ENCODE measurements around the gene GLG1.

Gene GLG1

GRCh38 chr16:74617206-74617788 lies 10.4 kb upstream of the GLG1 start:
- H3K4me3 ChIP-seq, result no peak overlapping the region
- no peak overlapping the region for H3K27ac ChIP-seq

GRCh38 chr16:74611721-74612120 lies 4.8 kb upstream of the GLG1 start:
- Histone ChIP-seq H3K27ac (no peak overlapping the region), H3K4me3 (no peak overlapping the region)

GRCh38 chr16:74608944-74609343 lies 2.0 kb upstream of the GLG1 start:
- Histone ChIP-seq H3K4me3 (no peak overlapping the region), H3K27ac (no peak overlapping the region)

GRCh38 chr16:74608381-74608780 lies 1.5 kb upstream of the GLG1 start:
- no peak overlapping the region for H3K4me3 ChIP-seq
- H3K27ac ChIP-seq, result no peak overlapping the region

DNA sequence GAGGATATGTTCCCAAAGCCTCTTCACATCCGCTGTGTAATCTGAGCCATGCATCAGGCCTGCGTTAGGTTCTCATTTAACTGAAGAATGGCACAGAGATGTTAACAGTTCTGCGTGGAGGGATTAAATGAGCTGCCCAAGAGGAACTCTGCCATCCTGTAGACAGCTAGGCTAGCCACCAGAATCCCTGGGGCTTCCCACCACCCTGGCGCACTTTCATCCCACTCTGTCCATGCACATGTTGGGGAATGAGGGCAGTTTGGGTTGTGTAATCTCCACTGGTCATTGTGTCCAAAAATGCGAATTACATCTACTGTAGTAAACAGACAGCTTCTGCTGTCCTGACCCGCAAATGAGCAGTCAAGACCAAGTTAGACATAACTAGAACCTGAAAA lies 1.0 kb upstream of the GLG1 start:
- peak overlapping the region in 5 of 21 experiments; percentile 8 to 98 (median 96) for H3K27ac ChIP-seq
- H3K4me3 ChIP-seq, result no peak overlapping the region

GRCh38 chr16:74607310-74607961 lies 522 bp upstream of the GLG1 start:
- peak overlapping the region in 20 of 21 experiments; percentile 78 to 98 (median 94) for H3K27ac ChIP-seq
- H3K4me3 ChIP-seq, result peak overlapping the region; percentile 85 to 100 (median 90)

- Histone ChIP-seq H3K4me3 (peak overlapping the region; percentile 85 to 100 (median 90)), H3K27ac (peak overlapping the region in 20 of 21 experiments; percentile 78 to 98 (median 94))
These were observed 981 bp downstream of the GLG1 start for GRCh38 chr16:74605746-74606520.

DNA sequence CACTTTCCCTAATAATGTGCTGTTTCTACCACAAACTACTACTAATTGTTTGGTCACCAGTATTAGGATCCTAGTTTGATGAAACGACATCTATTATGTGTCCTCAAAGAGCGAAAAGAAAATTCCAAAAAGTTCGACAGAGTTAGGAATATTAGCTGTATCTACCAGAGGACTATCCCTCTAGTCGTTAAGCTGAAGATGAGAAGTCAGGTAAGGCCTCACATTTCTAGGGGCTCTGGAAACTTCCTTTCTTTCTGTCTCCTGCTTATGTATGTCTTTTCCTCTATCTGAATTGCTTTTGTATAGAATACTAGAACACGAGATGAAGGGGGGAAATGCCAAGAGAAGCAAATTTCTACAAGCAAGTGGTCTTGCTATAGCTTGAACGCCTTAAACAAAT lies 1.6 kb downstream of the GLG1 start:
- H3K4me3 ChIP-seq, result peak overlapping the region in 6 of 7 experiments; percentile 85 to 100 (median 94)
- H3K27ac ChIP-seq, result peak overlapping the region in 8 of 21 experiments; percentile 5 to 98 (median 95)

DNA sequence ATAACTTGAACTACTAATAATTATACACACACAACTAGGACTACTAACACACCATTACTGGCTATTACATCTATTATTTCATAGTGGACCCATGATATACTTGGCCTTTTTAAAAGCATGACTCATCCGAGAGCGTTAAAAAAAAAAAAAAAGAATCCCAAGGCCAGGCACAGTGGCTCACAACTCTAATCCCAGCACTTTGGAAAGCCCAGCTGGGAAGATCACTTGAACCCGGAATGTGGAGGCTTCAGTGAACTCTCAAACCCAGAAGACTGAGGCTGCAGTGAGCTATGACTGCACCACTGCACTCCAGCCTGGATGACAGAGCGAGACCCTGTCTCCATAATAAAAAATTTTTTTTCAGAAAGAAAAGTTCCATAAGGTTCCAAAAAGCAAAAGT lies 3.1 kb downstream of the GLG1 start:
- no peak overlapping the region for H3K27ac ChIP-seq
- no peak overlapping the region for H3K4me3 ChIP-seq

DNA sequence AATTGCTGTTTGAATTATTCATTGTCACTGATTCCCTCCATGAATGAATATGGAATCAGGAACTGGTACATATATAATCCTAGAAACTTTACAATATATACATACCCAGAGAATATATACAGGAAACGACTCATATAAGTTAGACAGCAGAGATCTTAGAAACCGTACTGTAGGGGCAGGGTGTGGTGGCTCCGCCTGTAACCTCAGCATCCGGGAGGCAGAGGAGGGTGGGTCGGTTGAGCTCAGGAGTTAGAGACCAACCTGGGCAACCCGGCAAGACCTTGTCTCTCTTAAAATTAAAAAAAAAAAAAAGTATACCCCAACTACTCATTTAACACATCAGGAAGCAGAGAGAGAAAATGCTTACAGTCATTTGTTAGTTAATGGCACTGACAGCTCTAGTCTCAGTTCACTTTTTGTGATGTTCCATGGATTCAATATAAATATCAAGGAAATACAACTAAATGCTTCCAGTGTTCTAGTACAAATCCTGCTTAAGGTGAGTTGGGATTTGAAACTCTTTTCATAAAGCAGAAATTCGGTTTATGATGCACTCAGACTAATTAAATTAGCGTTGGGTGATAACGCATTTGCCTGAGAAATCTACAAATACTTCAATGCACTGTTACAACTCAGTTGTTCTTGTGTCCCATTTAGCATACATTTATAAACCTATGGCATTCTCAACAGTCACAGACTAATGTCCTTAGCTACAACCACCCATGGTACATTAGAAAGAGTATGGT lies 5.6 kb downstream of the GLG1 start:
- Histone ChIP-seq H3K4me3 (no peak overlapping the region), H3K27ac (peak overlapping the region in 5 of 21 experiments; percentile 5 to 63 (median 17))

DNA sequence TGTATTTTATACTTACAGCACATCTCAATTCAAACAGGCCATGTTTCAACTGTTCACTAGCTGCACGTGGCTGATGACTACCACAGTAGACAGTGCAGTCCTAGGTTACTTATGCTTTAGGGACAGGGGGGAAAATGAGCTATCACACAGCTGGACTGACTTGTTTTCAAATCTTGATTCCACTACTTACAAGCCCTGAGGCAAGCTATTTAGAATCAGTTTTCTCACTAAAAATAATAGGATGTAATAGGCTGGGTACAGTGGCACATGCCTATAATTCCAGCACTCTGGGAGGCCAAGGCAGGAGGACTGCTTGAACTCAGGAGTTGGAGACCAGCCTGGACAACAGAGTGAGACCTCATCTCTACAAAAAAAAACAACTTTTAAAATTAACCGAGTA lies 10.3 kb downstream of the GLG1 start:
- H3K27ac ChIP-seq, result no peak overlapping the region
- no peak overlapping the region for H3K4me3 ChIP-seq

- H3K4me3 ChIP-seq, result no peak overlapping the region
These were observed 14.1 kb downstream of the GLG1 start for GRCh38 chr16:74592847-74593246.

GRCh38 chr16:74591876-74592650 lies 14.9 kb downstream of the GLG1 start:
- Histone ChIP-seq H3K4me3 (no peak overlapping the region), H3K27ac (no peak overlapping the region)

More at GRCh38 chr16:74592847-74593246, 14.1 kb downstream of the GLG1 start:
- no peak overlapping the region for H3K27ac ChIP-seq

DNA sequence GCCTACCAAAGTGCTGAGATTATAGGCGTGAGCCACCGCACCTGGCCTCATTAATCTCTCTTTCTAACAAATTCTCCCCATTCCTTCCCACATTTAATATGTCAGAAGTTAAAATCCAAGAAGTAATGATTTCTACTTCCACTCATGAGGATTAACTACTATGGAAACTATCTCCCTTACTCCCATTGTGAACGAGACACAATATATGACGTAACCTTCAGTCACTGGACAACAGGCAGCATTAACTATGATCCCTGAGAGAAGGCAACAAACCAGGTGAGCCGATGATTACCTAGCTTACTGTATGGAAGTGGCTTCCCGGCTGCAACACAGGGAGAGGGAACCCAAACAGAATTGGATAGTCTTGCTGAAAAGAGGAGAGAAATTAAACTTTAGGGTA lies 20.0 kb downstream of the GLG1 start:
- Histone ChIP-seq H3K27ac (no peak overlapping the region), H3K4me3 (no peak overlapping the region)

DNA sequence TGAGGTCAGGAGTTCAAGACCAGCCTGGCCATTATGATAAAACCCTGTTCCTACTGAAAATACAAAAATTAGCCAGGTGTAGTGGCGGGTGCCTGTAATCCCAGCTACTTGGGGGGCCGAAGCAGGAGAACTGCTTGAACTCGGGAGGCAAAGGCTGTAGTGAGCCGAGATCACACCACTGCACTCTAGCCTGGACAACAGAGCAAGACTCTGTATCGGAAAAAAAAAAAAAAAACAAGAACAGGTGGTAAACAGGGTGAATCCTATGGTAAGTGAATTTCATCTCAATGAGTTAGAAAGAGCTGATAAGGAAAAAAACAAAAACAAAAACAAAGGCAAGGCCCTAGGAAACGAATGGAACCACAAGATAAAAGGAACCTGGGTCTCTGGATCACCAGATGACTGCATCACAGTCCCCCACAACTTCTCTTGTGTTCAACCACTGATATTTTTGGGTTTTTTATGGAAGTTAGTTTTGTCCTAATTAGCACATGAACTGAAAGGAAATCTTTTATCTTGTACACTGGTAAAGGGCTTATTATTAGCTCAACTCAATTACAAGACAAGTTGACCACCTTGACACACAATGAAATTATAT lies 21.0 kb downstream of the GLG1 start:
- no peak overlapping the region for H3K27ac ChIP-seq
- H3K4me3 ChIP-seq, result no peak overlapping the region

DNA sequence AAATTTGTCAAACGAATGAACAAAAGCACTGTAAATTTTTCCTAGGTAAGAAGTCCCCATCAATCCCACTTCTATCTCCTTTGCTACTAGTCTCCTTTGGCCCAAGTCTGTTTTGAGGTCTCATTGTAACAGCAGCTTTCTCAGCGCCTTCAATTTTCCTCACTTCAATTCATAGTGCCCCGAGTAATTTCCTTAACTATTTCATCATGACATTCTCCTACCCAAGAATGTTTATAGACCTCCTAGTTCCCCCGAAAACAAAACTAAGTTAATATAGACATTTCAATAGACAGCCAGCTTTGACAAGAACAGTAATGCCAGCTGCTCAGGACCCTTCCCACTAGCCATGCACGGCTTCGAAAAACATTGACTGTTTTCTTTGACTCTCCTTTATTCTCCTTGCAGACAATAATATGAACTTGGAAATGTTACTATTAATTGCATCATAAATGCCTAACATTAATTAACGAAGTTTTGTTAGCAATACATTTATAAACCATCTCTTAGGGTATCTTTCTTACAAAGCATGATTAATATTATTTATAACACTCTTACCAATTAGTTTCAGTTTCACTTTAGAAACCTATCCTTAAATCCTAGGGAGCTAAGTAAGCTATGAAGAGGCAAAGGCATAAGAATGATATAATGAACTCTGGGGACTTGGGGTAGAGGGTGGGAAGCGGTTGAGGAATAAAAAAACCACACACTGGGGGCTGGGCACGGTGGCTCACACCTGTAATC lies 22.8 kb downstream of the GLG1 start:
- H3K4me3 ChIP-seq, result no peak overlapping the region
- H3K27ac ChIP-seq, result peak overlapping the region in 2 of 21 experiments; percentile 27 to 31

DNA sequence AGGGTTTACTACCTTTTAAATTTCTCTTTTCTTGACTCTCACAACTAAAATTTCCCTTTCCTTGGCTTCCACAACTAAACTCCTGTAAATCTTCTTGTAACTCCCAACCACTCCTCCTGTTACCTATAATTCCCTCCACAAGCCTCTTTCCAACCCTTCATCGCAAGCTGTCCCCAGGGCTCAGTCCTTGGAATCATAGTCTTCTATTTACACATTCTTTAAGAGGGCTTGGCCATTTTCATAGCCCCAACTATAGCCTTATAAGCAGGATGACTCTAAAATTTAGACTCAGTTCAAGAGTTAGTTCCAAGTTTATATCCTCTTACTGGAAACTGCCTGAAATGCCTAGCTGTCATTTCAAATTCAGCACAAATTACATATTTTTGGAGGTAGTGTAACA lies 23.9 kb downstream of the GLG1 start:
- H3K4me3 ChIP-seq, result no peak overlapping the region
- H3K27ac ChIP-seq, result no peak overlapping the region

DNA sequence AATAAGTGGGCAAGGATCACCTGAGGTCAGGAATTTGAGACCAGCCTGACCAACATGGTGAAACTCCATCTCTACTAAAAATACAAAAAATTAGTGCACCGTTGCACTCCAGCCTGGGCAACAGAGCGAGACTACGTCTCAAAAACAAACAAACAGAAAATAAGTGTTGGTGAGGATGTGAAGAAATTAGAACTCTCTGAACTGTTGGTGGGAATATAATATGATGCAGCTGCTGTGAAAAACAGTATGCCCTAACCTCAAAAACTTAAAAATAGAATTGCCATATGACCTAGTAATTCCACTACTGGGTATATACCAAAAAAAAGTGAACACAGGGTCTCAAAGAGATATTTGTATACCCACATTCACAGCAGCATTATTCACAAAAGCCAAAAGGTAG lies 26.1 kb downstream of the GLG1 start:
- Histone ChIP-seq H3K27ac (no peak overlapping the region), H3K4me3 (no peak overlapping the region)
